HepG2 (cell line): Measurements from ENCODE around the gene ZKSCAN5. TPM values are rescaled to one million over a fixed set of nuclear protein-coding genes. Genes with fewer than 3 reads are reported as not detected.

Source experiments
- ATAC-seq: fragments of 200-7000 bp; cut with Tn5 transposase; 3 replicates; pipeline ENCODE4 v1.9.1; 2020; ENCODE audit warnings: mild to moderate bottlenecking, moderate library complexity
- BruUV-seq: library from RNA; stranded (reverse); fragments of 400-500 nt; replicated peaks from 2 replicates; lab custom pipeline; 2021; lab: Mats Ljungman, UMichigan
- CTCF ChIA-PET: fragments of 300-600 bp; formaldehyde crosslinking; extraction: SDS; loops from one replicate; lab custom pipeline; 2021; ENCODE audit warnings: low total read pairs, inconsistent platforms, low intra/inter-chr PET ratio; lab: Yijun Ruan, JAX
- POLR2A ChIA-PET: fragments of 350-600 bp; sonication (Branson Sonifier 250); formaldehyde crosslinking; loops from one replicate; lab custom pipeline; 2020; ENCODE audit warnings: antibody characterized with exemption, inconsistent platforms; lab: Yijun Ruan, JAX
- DNase-seq: peaks from one replicate; pipeline ENCODE4 v3.0.0-alpha.2; 2015; ENCODE audit warnings: low spot score
- FAIRE-seq: peaks from 3 replicates; lab custom pipeline; 2011; peaks lifted over from hg19 to GRCh38; lab: Jason Lieb, UNC
- H2AFZ ChIP-seq: one replicate; pipeline ENCODE4 v1.6.1; 2011; ENCODE audit warnings: low read length, inconsistent platforms
- H3K27ac ChIP-seq: fragments of 300-600 bp; 3 replicates; pipeline ENCODE4 v1.8.0; 2011; ENCODE audit warnings: mixed run types, mild to moderate bottlenecking, mixed read lengths, low read length, inconsistent platforms; ENCODE audit not compliant: insufficient read depth; ENCODE audit errors: extremely low read length
- H3K27me3 ChIP-seq, 2 experiments: fragments of 200-600 bp in 1 of 2; 2 replicates in 1 of 2; 3 replicates in 1 of 2; pipeline versions ENCODE4 v1.6.0 to v1.8.0; 2011; ENCODE audit warnings: low read length in 2 of 2, mild to moderate bottlenecking in 2 of 2, moderate library complexity in 2 of 2, inconsistent platforms in 1 of 2; ENCODE audit not compliant: insufficient read depth in 2 of 2, control insufficient read depth in 1 of 2
- H3K36me3 ChIP-seq, 2 experiments: fragments of 200-600 bp in 1 of 2; replicated peaks in 1 of 2; 2 replicates in 1 of 2; 3 replicates in 1 of 2; pipeline versions ENCODE4 v1.5.1 to v1.8.0; 2011; ENCODE audit warnings: low read length in 2 of 2, inconsistent platforms in 1 of 2; ENCODE audit not compliant: insufficient read depth in 2 of 2, control insufficient read depth in 1 of 2
- H3K4me1 ChIP-seq: 2 replicates; pipeline ENCODE4 v1.5.1; 2012; ENCODE audit warnings: low read length, inconsistent platforms; ENCODE audit not compliant: insufficient read depth
- H3K4me2 ChIP-seq: 2 replicates; pipeline ENCODE4 v1.6.0; 2011; ENCODE audit warnings: low read depth, low read length, inconsistent platforms
- H3K4me3 ChIP-seq, 3 experiments: fragments of 200-600 bp in 1 of 3; sonication (generic), shearing (Covaris generic) in 1 of 3; replicated peaks in 1 of 3; 2 replicates each; pipeline ENCODE4 v1.5.1; 2011 to 2016; ENCODE audit warnings: low read length in 3 of 3, inconsistent platforms in 2 of 3, low read depth in 2 of 3, mild to moderate bottlenecking in 2 of 3, control low read depth in 1 of 3, mixed read lengths in 1 of 3; ENCODE audit not compliant: insufficient read depth in 1 of 3
- H3K79me2 ChIP-seq: one replicate; pipeline ENCODE4 v1.6.1; 2011; ENCODE audit warnings: low read length, inconsistent platforms; ENCODE audit not compliant: insufficient read depth
- H3K9ac ChIP-seq: 2 replicates; pipeline ENCODE4 v1.6.0; 2011; ENCODE audit warnings: mild to moderate bottlenecking, low read depth, low read length, inconsistent platforms; ENCODE audit not compliant: insufficient read depth
- H3K9me3 ChIP-seq: 2 replicates; pipeline ENCODE4 v1.5.1; 2012; ENCODE audit warnings: mild to moderate bottlenecking, low read length
- H4K20me1 ChIP-seq: 2 replicates; pipeline ENCODE4 v1.6.0; 2011; ENCODE audit warnings: inconsistent platforms, mild to moderate bottlenecking, low read length, moderate library complexity; ENCODE audit not compliant: insufficient read depth
- ARHGAP35 ChIP-seq: sonication (generic); formaldehyde crosslinking; IDR thresholded peaks from 2 replicates; pipeline ENCODE4 v1.9.0; 2022; ENCODE audit warnings: mild to moderate bottlenecking, inconsistent platforms, moderate library complexity, missing genetic modification reagents, borderline replicate concordance
- BATF2 ChIP-seq: sonication (generic); formaldehyde crosslinking; IDR thresholded peaks from 2 replicates; pipeline ENCODE4 v1.8.0; 2022; ENCODE audit warnings: mild to moderate bottlenecking, missing genetic modification reagents, moderate library complexity
- E2F2 ChIP-seq: sonication (generic); formaldehyde crosslinking; IDR thresholded peaks from 2 replicates; pipeline ENCODE4 v1.4.0; 2020; ENCODE audit warnings: missing genetic modification reagents, borderline replicate concordance
- HNRNPH1 ChIP-seq: fragments of 200-400 bp; formaldehyde crosslinking; optimal IDR thresholded peaks from 2 replicates; pipeline ENCODE3; 2017; ENCODE audit warnings: mild to moderate bottlenecking, low read depth, low read length
- HOXA7 ChIP-seq: sonication (generic); formaldehyde crosslinking; IDR thresholded peaks from 2 replicates; pipeline ENCODE4 v1.8.1; 2022; ENCODE audit warnings: mild to moderate bottlenecking, missing genetic modification reagents, moderate library complexity
- KDM2A ChIP-seq: sonication (generic); formaldehyde crosslinking; IDR thresholded peaks from 2 replicates; pipeline ENCODE4 v1.4.0; 2020; ENCODE audit warnings: low read depth, missing genetic modification reagents, borderline replicate concordance
- MTA3 ChIP-seq: sonication (generic); formaldehyde crosslinking; IDR thresholded peaks from 2 replicates; pipeline ENCODE4 v1.4.0; 2020; ENCODE audit warnings: missing genetic modification reagents
- REPIN1 ChIP-seq: sonication (generic); formaldehyde crosslinking; IDR thresholded peaks from 2 replicates; pipeline ENCODE4 v1.8.0; 2022; ENCODE audit warnings: missing genetic modification reagents, low read depth, mild to moderate bottlenecking, borderline replicate concordance
- SSRP1 ChIP-seq: IDR thresholded peaks from 2 replicates; pipeline ENCODE4 v1.6.1; 2016; ENCODE audit warnings: control low read depth
- TBX2 ChIP-seq: sonication (generic); formaldehyde crosslinking; IDR thresholded peaks from 2 replicates; pipeline ENCODE4 v1.5.0; 2020; ENCODE audit warnings: missing genetic modification reagents, mild to moderate bottlenecking, borderline replicate concordance
- THAP7 ChIP-seq: sonication (generic); formaldehyde crosslinking; IDR thresholded peaks from 2 replicates; pipeline ENCODE4 v1.8.1; 2023; ENCODE audit warnings: mild to moderate bottlenecking, missing genetic modification reagents
- TRAFD1 ChIP-seq: sonication (generic); formaldehyde crosslinking; IDR thresholded peaks from 2 replicates; pipeline ENCODE4 v1.5.1; 2020; ENCODE audit warnings: missing genetic modification reagents, mild to moderate bottlenecking, borderline replicate concordance
- UBTF ChIP-seq: sonication (generic); formaldehyde crosslinking; IDR thresholded peaks from 2 replicates; pipeline ENCODE4 v1.4.0; 2020; ENCODE audit warnings: mild to moderate bottlenecking, missing genetic modification reagents
- XRCC5 ChIP-seq: fragments of 200-400 bp; formaldehyde crosslinking; optimal IDR thresholded peaks from 2 replicates; pipeline ENCODE3; 2017; ENCODE audit warnings: mild to moderate bottlenecking, low read length
- ZMYM4 ChIP-seq: sonication (generic); formaldehyde crosslinking; IDR thresholded peaks from 2 replicates; pipeline ENCODE4 v1.8.1; 2023; ENCODE audit warnings: mild to moderate bottlenecking, missing genetic modification reagents
- ZNF547 ChIP-seq: sonication (generic); formaldehyde crosslinking; IDR thresholded peaks from 2 replicates; pipeline ENCODE4 v1.5.1; 2020; ENCODE audit warnings: mild to moderate bottlenecking, missing genetic modification reagents
- WGBS: methylation state at CpG from one replicate; pipeline ENCODE4 v1.1.6; 2017; ENCODE audit warnings: low lambda C conversion rate; 5-methylcytosine and 5-hydroxymethylcytosine counted together
- in situ Hi-C: cut with HindIII; loops from 2 replicates; pipeline ENCODE4 v1.10.0; 2017; ENCODE audit warnings: low pct_unique_long_range_greater_than_20kb; ENCODE audit not compliant: extremely low pct_ligation_motif_present
- intact Hi-C: fragments of 100-400 bp; cut with micrococcal nuclease; formaldehyde crosslinking; loops from one replicate; pipeline ENCODE4 v1.10.0; 2022; ENCODE audit not compliant: unreplicated experiment
- polyA plus RNA-seq, 8 experiments: library from polyadenylated mRNA; depleted of rRNA in 3 of 8; stranded (reverse) in 7 of 8; unstranded in 1 of 8; fragments of >200 nt; fragmentation: Illumina TruSeq in 4 of 8; extraction: Trizol in 4 of 8; gene quantifications; 2 replicates each; pipeline versions ENCODE4 v1.2.1 to v1.2.3, GENCODE V29; 2011 to 2016; ENCODE audit warnings: low read depth in 4 of 8, missing spikeins in 1 of 8, mixed read lengths in 1 of 8; ENCODE audit not compliant: insufficient read depth in 1 of 8
- total RNA-seq, 5 experiments: library from RNA; depleted of rRNA; stranded (reverse); fragments of >200 nt; fragmentation: Illumina TruSeq; extraction: Trizol; gene quantifications; 2 replicates each; pipeline ENCODE4 v1.2.3, GENCODE V29; 2016; ENCODE audit warnings: low read depth in 1 of 5

Gene ZKSCAN5
- total and polyA plus RNA-seq, 2 of the 13 experiments (the other 11 are each of a cell fraction or from before 2014, with no cell fraction given) = 5.5 to 11.7 TPM

GRCh38 chr7:99579956-99580777 lies 75.7 kb downstream of the ZKSCAN5 start:
- no TSS peak for BruUV-seq
- peak overlapping the region; percentile 80 for H3K4me2 ChIP-seq
- H3K4me3 ChIP-seq = peak overlapping the region; percentile 48 to 64 (median 52); a peak in 5 of 6 replicates
- WGBS = 56% methylated on average over 34 of the region's 54 CpGs
- H3K36me3 ChIP-seq = no peaks in the 10 kb centered on the region
- ChIA-PET POLR2A (interaction anchor here (1.0 to 1.4 kb wide), 2 partner anchors 22 to 149 kb away, joined by 3 to 17 read pairs; partner anchors contain the start of gene ZNF655), CTCF (no interaction called here)
- FAIRE-seq (no peak), DNase-seq (peak; percentile 6), ATAC-seq (peak; percentile 84)
- in situ Hi-C loops (no loop called here), intact Hi-C loops (no loop called here)
- no peaks in the 10 kb centered on the region for H3K9me3 ChIP-seq
- no peaks in the 10 kb centered on the region for H3K27me3 ChIP-seq
- no peak overlapping the region for H3K27ac ChIP-seq
- H4K20me1 ChIP-seq = no peaks in the 10 kb centered on the region
- peaks cover 5% of the 10 kb centered on the region; the same call in 1 of the 2 replicates for H3K4me1 ChIP-seq
- H3K79me2 ChIP-seq = no peaks in the 10 kb centered on the region
- H2AFZ ChIP-seq = no peak overlapping the region
- peak overlapping the region; percentile 53 for H3K9ac ChIP-seq
- TF ChIP-seq TBX2 (CRISPR knock-in tag) (peak; percentile 15; the same call in 1 of the 2 replicates), REPIN1 (no peak), ARHGAP35 (CRISPR knock-in tag) (no peak), ZNF547 (CRISPR knock-in tag) (no peak), UBTF (0 out of 2 replicates have a peak, but pooled peaks have one; percentile 36), SSRP1 (CRISPR knock-in tag) (no peak), KDM2A (CRISPR knock-in tag) (peak; percentile 88; the same call in 1 of the 2 replicates), HNRNPH1 (no peak), E2F2 (no peak), ZMYM4 (CRISPR knock-in tag) (no peak), MTA3 (CRISPR knock-in tag) (no peak), BATF2 (no peak), TRAFD1 (no peak), XRCC5 (peak; percentile 19), HOXA7 (CRISPR knock-in tag) (no peak), THAP7 (CRISPR knock-in tag) (0 out of 2 replicates have a peak, but pooled peaks have one; percentile 35)
